Measurements from ENCODE around the gene HDAC10. TPM values are rescaled to one million over a fixed set of nuclear protein-coding genes. Genes with fewer than 3 reads are reported as not detected.

HDAC10 gene
- total and polyA plus RNA-seq, 10 of the 15 experiments (the other 5 are each of a cell fraction or from before 2014, with no cell fraction given), result 0.26 to 48.6 (median 5.0) TPM

DNA sequence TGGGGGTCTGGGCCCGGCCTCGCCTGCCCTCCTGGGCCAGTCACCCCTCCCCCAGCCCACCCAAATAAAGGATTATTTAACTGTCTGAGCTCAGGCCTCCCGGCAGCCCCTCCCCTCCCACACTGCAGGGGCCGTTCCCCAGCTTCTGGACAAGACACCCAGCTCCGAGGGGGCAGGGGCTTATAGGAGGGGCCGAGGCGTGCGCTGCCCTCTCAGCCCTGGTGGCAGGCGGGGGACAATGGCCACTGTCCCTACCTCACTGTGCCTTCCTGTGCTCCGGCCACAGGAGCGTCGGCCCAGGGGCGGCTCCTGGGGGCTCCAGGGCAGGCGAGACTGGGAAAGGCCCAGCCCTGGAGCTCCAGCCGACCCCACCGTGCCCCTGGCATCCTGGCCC, 52.4 kb downstream of the HDAC10 start:
- ATAC-seq, result no peak
- no peak for DNase-seq (ENCODE audit: low read depth, low spot score)
- peaks cover 26% of the 10 kb centered on the region for H3K4me1 ChIP-seq (ENCODE audit: control insufficient read depth, insufficient read depth, low read length)
- no peak overlapping the region for H3K27ac ChIP-seq (ENCODE audit: control insufficient read depth, insufficient read depth)
- ChIA-PET POLR2A (no interaction called here), SMC1A (ENCODE audit: uncharacterized antibody, unreplicated experiment) (no interaction called here), CTCF (no interaction called here), RAD21 (ENCODE audit: unreplicated experiment) (no interaction called here)
- no peaks in the 10 kb centered on the region for H3K9me3 ChIP-seq (replicated peaks; ENCODE audit: control insufficient read depth, insufficient read depth, low read length)
- H4K20me1 ChIP-seq (ENCODE audit: control insufficient read depth, insufficient read depth), result no peaks in the 10 kb centered on the region
- no peak for FAIRE-seq
- WGBS (ENCODE audit: insufficient coverage, insufficient replicate concordance, low lambda C conversion rate, missing lambda C conversion rate), result 90% methylated on average over 16 of the region's 16 CpGs
- H2AFZ ChIP-seq (ENCODE audit: control insufficient read depth, low read depth, low read length), result no peak overlapping the region
- in situ Hi-C loops (cut with MboI) (no loop called here), intact Hi-C loops (cut with micrococcal nuclease; ENCODE audit: unreplicated experiment) (loop anchor here (10.0 kb wide), 1 partner anchor 264 kb away; no protein-coding TSS in a partner anchor)
- no peak overlapping the region for H3K4me2 ChIP-seq (ENCODE audit: control insufficient read depth, insufficient read depth)
- TF ChIP-seq POLR2A (IDR thresholded peaks at IDR 0.05; ENCODE audit: low read depth, low read length) (peak; percentile 33; the same call in 1 of the 2 replicates), ZBED1 (IDR thresholded peaks at IDR 0.05; ENCODE audit: borderline replicate concordance) (no peak)
- BruUV-seq (replicated peaks), result no TSS peak
- H3K27me3 ChIP-seq (replicated peaks in 1 of 2; ENCODE audit: control insufficient read depth in 2 of 2, insufficient read depth in 2 of 2, low read length in 1 of 2), result no peaks in the 10 kb centered on the region
- H3K36me3 ChIP-seq (ENCODE audit: control insufficient read depth in 2 of 2, insufficient read depth in 2 of 2, low read length in 1 of 2), result peaks cover 2 to 38% of the 10 kb centered on the region in 2 experiments
- peaks cover 22% of the 10 kb centered on the region for H3K79me2 ChIP-seq (ENCODE audit: control insufficient read depth, insufficient read depth, low read length)
- no peak overlapping the region for H3K9ac ChIP-seq (ENCODE audit: control insufficient read depth, insufficient read depth, low read length)
- H3K4me3 ChIP-seq, result no peak overlapping the region

DNA sequence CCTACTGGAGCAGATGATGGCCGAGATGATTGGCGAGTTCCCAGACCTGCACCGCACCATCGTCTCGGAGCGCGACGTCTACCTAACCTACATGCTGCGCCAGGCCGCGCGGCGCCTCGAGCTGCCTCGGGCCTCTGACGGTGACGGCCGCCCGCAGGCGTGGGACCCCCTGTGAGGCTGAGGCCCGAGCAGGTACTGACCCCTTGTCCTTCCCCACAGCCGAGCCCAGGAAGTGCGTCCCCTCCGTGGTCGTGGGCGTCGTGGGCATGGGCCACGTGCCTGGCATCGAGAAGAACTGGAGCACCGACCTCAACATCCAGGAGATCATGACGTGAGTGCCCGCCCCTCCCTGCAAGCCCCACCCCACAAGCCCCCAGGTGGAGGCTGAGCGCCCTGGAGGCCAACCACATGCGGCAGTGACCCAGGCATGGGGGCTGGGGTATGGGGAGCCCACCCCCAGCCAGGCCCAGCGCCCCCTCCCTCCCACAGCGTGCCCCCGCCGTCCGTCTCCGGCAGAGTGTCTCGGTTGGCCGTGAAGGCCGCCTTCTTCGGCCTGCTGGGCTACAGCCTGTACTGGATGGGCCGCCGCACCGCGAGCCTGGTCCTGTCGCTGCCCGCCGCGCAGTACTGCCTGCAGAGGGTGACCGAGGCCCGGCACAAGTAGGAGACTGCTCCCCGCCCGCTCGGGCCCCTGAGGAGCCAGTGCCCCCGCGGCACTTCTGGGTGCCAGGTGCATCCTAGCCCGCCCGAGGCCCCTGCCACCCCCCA, 53.0 kb downstream of the HDAC10 start:
- WGBS (ENCODE audit: insufficient coverage, insufficient replicate concordance, low lambda C conversion rate, missing lambda C conversion rate), result 95% methylated on average over 47 of the region's 61 CpGs
- no peak for ATAC-seq
- ChIA-PET CTCF (no interaction called here), RAD21 (ENCODE audit: unreplicated experiment) (no interaction called here), SMC1A (ENCODE audit: uncharacterized antibody, unreplicated experiment) (no interaction called here), POLR2A (no interaction called here)
- peaks cover 31% of the 10 kb centered on the region for H3K4me1 ChIP-seq (ENCODE audit: control insufficient read depth, insufficient read depth, low read length)
- no peak overlapping the region for H3K4me2 ChIP-seq (ENCODE audit: control insufficient read depth, insufficient read depth)
- H3K9ac ChIP-seq (ENCODE audit: control insufficient read depth, insufficient read depth, low read length), result no peak overlapping the region
- H3K4me3 ChIP-seq, result no peak overlapping the region
- no peak overlapping the region for H3K27ac ChIP-seq (ENCODE audit: control insufficient read depth, insufficient read depth)
- no peaks in the 10 kb centered on the region for H3K27me3 ChIP-seq (replicated peaks in 1 of 2; ENCODE audit: control insufficient read depth in 2 of 2, insufficient read depth in 2 of 2, low read length in 1 of 2)
- no peaks in the 10 kb centered on the region for H4K20me1 ChIP-seq (ENCODE audit: control insufficient read depth, insufficient read depth)
- no peak for DNase-seq (ENCODE audit: low read depth, low spot score)
- H2AFZ ChIP-seq (ENCODE audit: control insufficient read depth, low read depth, low read length), result no peak overlapping the region
- H3K9me3 ChIP-seq (replicated peaks; ENCODE audit: control insufficient read depth, insufficient read depth, low read length), result no peaks in the 10 kb centered on the region
- in situ Hi-C loops (cut with MboI), result no loop called here
- TF ChIP-seq EGR1 (IDR thresholded peaks at IDR 0.05; ENCODE audit: borderline replicate concordance in 1 of 2, low read depth in 2 of 2, low read length in 2 of 2) (peak in 1 of 2 experiments; percentile 3; a peak in 1 of 3 replicates), TBL1XR1 (IDR thresholded peaks at IDR 0.05; ENCODE audit: low read depth, low read length) (no peak), POLR2A (IDR thresholded peaks at IDR 0.05; ENCODE audit: low read depth, low read length) (peak; percentile 38; the same call in 1 of the 2 replicates)
- no peak for FAIRE-seq
- intact Hi-C loops (cut with micrococcal nuclease; ENCODE audit: unreplicated experiment), result loop anchor here (10.0 kb wide), 1 partner anchor 263 kb away; no protein-coding TSS in a partner anchor
- H3K79me2 ChIP-seq (ENCODE audit: control insufficient read depth, insufficient read depth, low read length), result peaks cover 27% of the 10 kb centered on the region
- H3K36me3 ChIP-seq (ENCODE audit: control insufficient read depth in 2 of 2, insufficient read depth in 2 of 2, low read length in 1 of 2), result peaks cover 0 to 44% of the 10 kb centered on the region in 2 experiments
- BruUV-seq (replicated peaks), result no TSS peak

Data from GM12878 (cell line).